HG02623 (cell line): ENCODE data around the gene BAX.

ENCODE experiments used
- ATAC-seq: cut with Tn5 transposase; IDR thresholded peaks from one replicate; pipeline ENCODE4 v1.9.1; 2021; ENCODE audit warnings: moderate library complexity; ENCODE audit not compliant: unreplicated experiment

The BAX gene

GRCh38 chr19:48977061-48977460, 22.4 kb downstream of the BAX start:
- no peak for ATAC-seq

GRCh38 chr19:48982280-48982679, 27.6 kb downstream of the BAX start:
- ATAC-seq, result no peak

- ATAC-seq, result no peak
These were observed 31.0 kb downstream of the BAX start for GRCh38 chr19:48985711-48986110.

- no peak for ATAC-seq
These were observed 31.5 kb downstream of the BAX start for GRCh38 chr19:48986211-48986610.

GRCh38 chr19:48987323-48987722, 32.6 kb downstream of the BAX start:
- ATAC-seq, result no peak

GRCh38 chr19:48988286-48988685, 33.6 kb downstream of the BAX start:
- ATAC-seq, result no peak

- ATAC-seq, result no peak
These were observed 34.2 kb downstream of the BAX start for GRCh38 chr19:48988860-48989259.

GRCh38 chr19:48989701-48990291, 35.1 kb downstream of the BAX start:
- ATAC-seq, result no peak

- no peak for ATAC-seq
These were observed 35.7 kb downstream of the BAX start for GRCh38 chr19:48990400-48990799.

GRCh38 chr19:48991011-48991609, 36.4 kb downstream of the BAX start:
- ATAC-seq, result no peak

- ATAC-seq, result no peak
These were observed 37.4 kb downstream of the BAX start for GRCh38 chr19:48991873-48992580.

- no peak for ATAC-seq
These were observed 38.0 kb downstream of the BAX start for GRCh38 chr19:48992581-48993174.

GRCh38 chr19:48993175-48994034, 38.7 kb downstream of the BAX start, which contains the start of the genes GYS1 and RUVBL2:
GYS1 (minus strand) TSS chr19:48993309; CDS start chr19:48993112, 197 bp downstream.
RUVBL2 (plus strand) TSS chr19:48993887; CDS start chr19:48993912, 25 bp downstream.
- peak; percentile 83 for ATAC-seq

- ATAC-seq, result no peak
These were observed 39.3 kb downstream of the BAX start for GRCh38 chr19:48994035-48994386.

GRCh38 chr19:48997972-48998371, 43.3 kb downstream of the BAX start:
- no peak for ATAC-seq

- no peak for ATAC-seq
These were observed 45.0 kb downstream of the BAX start for GRCh38 chr19:48999481-49000325.

- no peak for ATAC-seq
These were observed 49.5 kb downstream of the BAX start for GRCh38 chr19:49004133-49004532.

GRCh38 chr19:49004964-49005614, 50.4 kb downstream of the BAX start:
- ATAC-seq, result no peak

- no peak for ATAC-seq
These were observed 52.2 kb downstream of the BAX start for GRCh38 chr19:49006905-49007304.

- no peak for ATAC-seq
These were observed 55.2 kb downstream of the BAX start for GRCh38 chr19:49009828-49010227.
